OCI-LY7 (cell line): ENCODE results near the gene DIP2C.

Experiments
- CTCF ChIP-seq: fragments of 200-600 bp; sonication (generic); conservative IDR thresholded peaks from 2 replicates; pipeline ENCODE4 v1.5.1; 2014; ENCODE audit warnings: mild to moderate bottlenecking, antibody characterized with exemption, low read length, moderate library complexity, mixed read lengths
- EZH2phosphoT487 ChIP-seq: fragments of 200-600 bp; sonication (generic); IDR thresholded peaks from 2 replicates; pipeline ENCODE4 v1.6.1; 2018; ENCODE audit warnings: low read depth, borderline replicate concordance, mild to moderate bottlenecking, mixed run types, antibody characterized with exemption, low read length, moderate library complexity, mixed read lengths

GRCh38 chr10:406976-407375, 282.5 kb downstream of the DIP2C start:
- TF ChIP-seq CTCF (no peak), EZH2phosphoT487 (no peak)
